HG02623 (cell line): ENCODE measurements around the gene RNF144A.

Experiments
- ATAC-seq: cut with Tn5 transposase; IDR thresholded peaks from one replicate; pipeline ENCODE4 v1.9.1; 2021; ENCODE audit warnings: moderate library complexity; ENCODE audit not compliant: unreplicated experiment

Gene RNF144A

GRCh38 chr2:6970551-6970950 is 53.3 kb downstream of the RNF144A start:
- no peak for ATAC-seq

DNA sequence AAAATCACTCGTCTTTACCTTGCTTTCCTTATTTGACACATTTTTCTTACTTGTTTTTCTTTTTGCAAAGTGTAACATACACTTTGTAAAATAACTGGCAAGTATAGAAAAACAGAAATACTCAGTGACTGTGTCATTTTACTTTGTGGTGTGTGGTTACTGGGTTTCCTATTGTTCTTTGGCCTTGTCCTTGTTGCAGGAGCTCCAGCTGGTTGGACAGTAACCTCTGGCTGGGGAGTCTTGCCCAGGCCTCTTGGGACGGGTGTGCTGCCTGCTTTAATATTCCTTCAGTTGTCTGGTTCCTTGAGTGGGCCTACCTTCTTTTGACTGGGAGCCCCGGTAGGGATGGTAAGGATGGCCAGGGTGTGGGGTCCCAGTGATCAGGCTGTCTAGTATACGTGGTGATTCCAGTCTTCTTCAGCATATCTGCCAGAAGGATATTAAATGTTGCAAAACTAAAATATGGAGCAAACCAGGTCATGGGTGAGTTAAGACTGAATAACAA is 53.8 kb downstream of the RNF144A start:
- ATAC-seq: no peak

GRCh38 chr2:6971502-6971901 is 54.3 kb downstream of the RNF144A start:
- ATAC-seq: no peak

- ATAC-seq: no peak
Observed at GRCh38 chr2:6972067-6972710, 55.0 kb downstream of the RNF144A start.

- no peak for ATAC-seq
Observed at GRCh38 chr2:6973895-6974545, 56.8 kb downstream of the RNF144A start.

DNA sequence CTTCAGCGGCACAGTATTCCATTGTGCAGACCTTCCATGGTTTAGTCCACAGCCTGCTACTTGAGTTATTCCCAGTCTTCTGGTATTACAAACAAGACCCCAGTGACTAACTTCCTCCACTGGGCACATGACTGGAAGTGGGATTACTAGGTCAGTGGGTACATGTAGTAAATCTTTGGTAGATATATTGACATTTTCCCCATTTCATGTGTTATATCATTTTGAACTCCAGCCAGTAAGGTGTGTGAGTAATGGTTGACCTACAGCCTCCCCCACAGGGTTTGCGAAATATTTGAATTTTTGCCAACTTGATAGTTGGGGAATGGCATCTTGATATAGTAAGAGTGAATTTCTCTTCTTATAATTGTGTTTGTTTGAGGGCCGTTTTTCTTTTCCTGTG is 58.8 kb downstream of the RNF144A start:
- no peak for ATAC-seq

- no peak for ATAC-seq
Observed at GRCh38 chr2:6977113-6977741, 60.0 kb downstream of the RNF144A start.

DNA sequence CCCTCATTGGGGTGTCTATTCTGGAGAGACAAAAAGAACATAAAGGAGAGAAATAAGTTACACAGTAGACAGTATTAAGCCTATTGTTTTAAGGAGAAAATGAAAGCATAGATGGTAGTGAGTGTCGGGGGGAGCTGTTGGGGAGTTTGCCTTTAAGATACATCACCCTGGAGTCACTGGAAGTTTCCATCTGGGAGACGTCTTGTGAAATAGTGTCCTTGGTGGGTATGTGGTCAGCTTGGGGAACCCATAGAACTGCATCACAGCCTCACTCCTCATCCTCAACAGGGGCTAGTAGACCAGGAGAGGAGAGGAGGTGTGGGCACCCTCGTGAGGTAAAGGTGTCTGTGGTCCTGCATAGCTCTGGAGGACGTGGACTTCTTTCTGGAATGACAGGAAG is 60.6 kb downstream of the RNF144A start:
- ATAC-seq: no peak

GRCh38 chr2:6978991-6979390 is 61.8 kb downstream of the RNF144A start:
- no peak for ATAC-seq

GRCh38 chr2:6982449-6982848 is 65.2 kb downstream of the RNF144A start:
- no peak for ATAC-seq

DNA sequence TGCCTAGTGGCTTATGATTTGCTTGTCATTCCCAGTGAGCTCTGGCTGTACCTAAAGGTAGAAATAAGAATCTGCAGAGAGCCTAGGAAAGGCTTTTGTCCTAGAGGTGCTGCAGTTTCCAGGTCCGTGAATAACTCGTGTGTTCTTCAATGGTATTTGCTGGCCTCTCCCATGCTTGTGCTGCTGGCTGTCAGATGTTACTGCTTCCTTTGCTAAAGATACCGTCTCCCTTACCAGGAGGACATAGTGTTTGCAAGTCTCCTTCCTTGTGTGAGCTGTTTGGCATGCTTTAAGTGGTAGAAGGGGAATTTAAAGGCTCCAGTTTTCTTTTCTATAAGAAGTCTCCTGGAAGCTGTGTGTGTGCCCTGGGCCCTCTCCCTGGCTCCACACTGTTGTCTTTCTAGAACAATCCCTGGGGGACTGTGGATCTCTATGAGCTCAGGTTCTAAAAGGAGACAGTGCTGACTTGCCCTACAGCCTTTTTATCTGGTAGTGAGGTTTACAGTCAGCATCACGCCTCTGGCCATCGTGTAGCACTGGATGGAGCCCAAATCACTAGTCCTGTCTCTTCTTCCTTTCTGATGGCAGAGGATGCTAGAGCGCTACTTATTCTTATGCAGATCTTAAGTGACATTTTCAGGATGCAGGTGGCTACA is 65.8 kb downstream of the RNF144A start:
- ATAC-seq: no peak

DNA sequence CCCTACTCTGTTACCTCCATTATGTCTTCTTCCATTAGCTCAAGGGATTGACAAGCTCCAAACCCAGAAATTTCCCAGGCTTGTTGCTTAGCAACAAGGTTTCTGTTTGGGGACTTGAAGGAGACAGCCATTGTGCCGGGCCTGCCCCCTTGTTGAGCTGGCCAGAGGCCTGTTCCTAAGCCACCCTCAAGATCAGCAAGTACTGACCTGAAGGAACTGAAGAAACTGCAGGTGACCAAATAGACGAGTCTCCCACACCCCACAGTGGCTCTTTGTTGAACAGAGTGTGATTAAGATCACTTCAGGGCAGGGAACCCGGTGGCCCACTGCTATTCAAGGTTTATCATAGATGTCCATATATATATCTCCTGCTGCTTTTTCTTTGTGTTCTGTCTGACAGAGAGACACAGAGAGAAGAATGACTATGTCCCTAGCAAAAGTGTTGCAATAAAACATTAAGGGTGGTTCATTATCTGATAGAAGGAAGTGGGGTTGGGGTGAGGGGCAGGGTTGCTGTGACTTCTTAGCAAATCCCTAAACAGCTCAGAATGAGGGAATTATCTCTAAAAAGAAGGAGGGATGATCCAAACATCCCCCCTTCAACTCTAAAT is 69.2 kb downstream of the RNF144A start:
- no peak for ATAC-seq

GRCh38 chr2:6986912-6987361 is 69.7 kb downstream of the RNF144A start:
- no peak for ATAC-seq

- ATAC-seq: no peak
Observed at GRCh38 chr2:6990871-6991270, 73.7 kb downstream of the RNF144A start.

DNA sequence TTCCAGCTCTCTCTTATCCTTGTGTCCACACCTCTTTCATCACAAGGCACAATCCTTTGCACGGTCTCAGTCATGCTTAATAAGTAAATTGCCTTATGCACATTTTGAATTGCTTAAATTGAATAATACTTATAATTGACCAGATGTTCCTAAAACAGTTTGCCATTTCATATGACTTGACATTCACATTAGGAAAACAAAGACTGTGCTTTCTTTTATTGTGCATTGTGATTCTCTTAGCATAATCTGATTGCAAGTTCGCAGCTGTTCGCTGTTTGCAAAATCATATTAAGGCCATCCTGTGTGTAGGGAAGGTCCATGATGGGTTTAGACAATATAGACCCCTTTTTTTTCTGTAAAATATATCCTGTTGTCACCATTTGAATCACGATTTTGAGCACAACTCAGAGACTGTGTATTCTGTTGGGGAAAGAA is 75.6 kb downstream of the RNF144A start:
- ATAC-seq: no peak

DNA sequence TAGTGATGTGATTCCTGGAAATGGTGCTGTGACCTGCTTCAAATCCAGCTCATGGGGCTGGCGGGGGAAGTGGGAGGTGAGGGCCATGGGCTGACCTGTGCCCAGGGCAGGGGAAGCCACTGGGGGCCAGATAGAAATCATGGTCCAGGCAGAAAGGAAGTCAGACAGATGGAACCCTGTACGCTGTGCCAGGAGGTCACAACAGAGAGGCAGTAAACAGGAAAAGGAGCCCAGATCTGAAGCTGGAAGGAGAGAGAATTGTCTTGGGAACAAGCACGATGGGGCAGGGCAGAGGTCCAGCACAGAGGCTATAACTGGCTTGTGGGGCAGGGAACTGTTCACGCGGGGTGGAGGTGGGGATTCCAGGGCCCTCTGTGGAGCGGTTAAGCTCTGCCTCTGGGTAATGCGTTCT is 76.0 kb downstream of the RNF144A start:
- no peak for ATAC-seq

DNA sequence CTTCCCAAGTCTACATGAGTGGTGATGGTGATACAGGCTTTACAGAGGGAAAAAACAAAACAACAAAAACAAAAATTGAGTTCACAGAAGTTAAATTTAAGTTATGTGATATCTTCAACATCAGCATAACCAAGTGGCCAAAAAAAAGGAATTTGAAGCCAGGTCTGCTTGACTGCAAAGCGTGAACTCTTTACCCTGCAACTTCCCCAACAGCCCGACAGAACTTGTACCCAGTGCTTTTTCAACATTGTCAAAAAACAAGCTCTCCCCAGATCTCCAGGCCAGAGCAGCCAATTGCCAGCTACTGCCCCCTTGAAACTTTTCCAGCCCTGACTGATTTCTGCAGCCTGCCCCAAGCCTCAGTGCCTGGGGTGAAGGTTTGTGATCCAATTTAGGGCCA is 76.7 kb downstream of the RNF144A start:
- no peak for ATAC-seq

DNA sequence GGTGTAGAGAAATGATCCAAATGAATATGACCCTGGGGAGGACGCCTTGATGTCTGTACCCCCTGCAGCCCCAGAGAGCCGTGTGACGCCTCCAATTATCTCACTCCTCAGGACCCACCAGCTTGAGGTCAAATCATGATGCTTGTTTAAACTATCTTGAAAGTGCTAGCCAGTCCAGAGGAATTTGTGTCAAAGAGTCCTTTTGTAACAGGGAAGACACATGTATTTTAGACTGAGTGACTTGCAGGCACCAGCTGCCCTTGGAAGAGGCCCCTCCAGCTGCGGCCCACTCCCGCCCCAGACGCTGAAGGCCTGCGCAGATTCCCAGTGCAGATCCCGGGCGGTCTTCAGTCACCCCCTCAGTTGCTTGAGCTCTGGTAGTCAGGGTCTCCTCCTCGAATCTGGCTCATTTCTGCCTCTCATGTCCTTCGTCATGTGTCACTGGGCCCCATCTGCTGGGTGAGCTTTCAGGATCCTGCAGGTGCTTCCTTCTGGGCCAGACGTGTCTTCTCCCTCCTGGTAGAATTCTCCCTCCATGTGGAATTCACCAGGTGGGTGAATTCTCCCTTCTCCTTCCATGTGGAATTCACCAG is 77.4 kb downstream of the RNF144A start:
- ATAC-seq: no peak

DNA sequence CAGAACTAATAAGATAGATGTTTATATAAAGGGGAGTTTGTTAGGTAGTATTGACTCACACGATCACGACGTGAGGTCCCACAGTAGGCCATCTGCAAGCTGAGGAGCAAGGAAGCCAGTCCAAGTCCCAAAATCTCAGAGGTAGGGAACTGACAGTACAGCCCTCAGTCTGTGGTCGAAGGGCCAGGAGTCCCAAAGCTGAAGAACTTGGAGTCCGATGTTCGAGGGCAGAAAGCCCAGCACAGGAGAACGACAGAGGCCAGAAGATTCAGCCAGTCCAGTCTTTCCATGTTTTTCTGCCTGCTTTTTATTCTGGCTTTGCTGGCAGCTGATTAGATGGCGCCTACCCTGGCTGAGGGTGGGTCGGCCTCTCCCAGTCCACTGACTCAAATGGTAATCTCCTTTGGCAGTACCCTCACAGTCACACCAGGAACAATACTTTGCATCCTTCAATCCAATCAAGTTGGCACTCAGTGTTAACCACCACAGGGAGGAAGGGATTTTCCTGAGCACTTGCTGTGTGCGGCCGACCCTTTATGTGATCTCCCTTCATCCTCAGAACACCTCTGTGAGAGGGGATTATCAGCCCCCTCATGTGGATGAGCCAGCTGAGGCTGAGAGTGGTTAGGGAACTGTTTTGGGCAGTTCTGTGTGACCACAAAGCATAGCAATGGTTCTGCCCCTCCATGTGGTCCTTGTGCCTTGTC is 78.3 kb downstream of the RNF144A start:
- no peak for ATAC-seq

GRCh38 chr2:6999211-6999877 is 82.1 kb downstream of the RNF144A start:
- peak; percentile 80 for ATAC-seq
